HepG2 (cell line): ENCODE measurements around the gene MAPK8. TPM values are rescaled to one million over a fixed set of nuclear protein-coding genes. Genes with fewer than 3 reads are reported as not detected.

Experiments
- ARHGAP35 ChIP-seq: sonication (generic); formaldehyde crosslinking; IDR thresholded peaks from 2 replicates; pipeline ENCODE4 v1.9.0; 2022; ENCODE audit warnings: mild to moderate bottlenecking, inconsistent platforms, moderate library complexity, missing genetic modification reagents, borderline replicate concordance
- CBX2 ChIP-seq, 2 experiments: fragments of 200-600 bp in 1 of 2; sonication (generic); formaldehyde crosslinking in 1 of 2; IDR thresholded peaks; 2 replicates each; pipeline versions ENCODE4 v1.7.0 to v1.8.1; 2018 to 2022; ENCODE audit warnings: low read depth in 2 of 2, low read length in 1 of 2, mild to moderate bottlenecking in 1 of 2, missing genetic modification reagents in 1 of 2
- DNMT1 ChIP-seq: sonication (generic); formaldehyde crosslinking; IDR thresholded peaks from 2 replicates; pipeline ENCODE4 v1.5.1; 2020; ENCODE audit warnings: mild to moderate bottlenecking, missing genetic modification reagents
- KLF12 ChIP-seq: sonication (generic); formaldehyde crosslinking; IDR thresholded peaks from 2 replicates; pipeline ENCODE4 v1.4.0; 2020; ENCODE audit warnings: missing genetic modification reagents, borderline replicate concordance
- LBX2 ChIP-seq: sonication (generic); formaldehyde crosslinking; IDR thresholded peaks from 2 replicates; pipeline ENCODE4 v1.5.0; 2020; ENCODE audit warnings: missing genetic modification reagents, mild to moderate bottlenecking, borderline replicate concordance
- POGK ChIP-seq: sonication (generic); formaldehyde crosslinking; conservative IDR thresholded peaks from 2 replicates; pipeline ENCODE4 v1.8.0; 2022; ENCODE audit warnings: mild to moderate bottlenecking, moderate library complexity, missing genetic modification reagents
- RNF219 ChIP-seq: sonication (generic); formaldehyde crosslinking; IDR thresholded peaks from 2 replicates; pipeline ENCODE4 v1.5.0; 2020; ENCODE audit warnings: mild to moderate bottlenecking, missing genetic modification reagents
- SNAPC5 ChIP-seq: sonication (generic); formaldehyde crosslinking; IDR thresholded peaks from 2 replicates; pipeline ENCODE4 v1.8.1; 2023; ENCODE audit warnings: mild to moderate bottlenecking, missing genetic modification reagents, borderline replicate concordance
- TFE3 ChIP-seq: IDR thresholded peaks from 2 replicates; pipeline ENCODE4 v1.6.1; 2016
- TGIF2 ChIP-seq: IDR thresholded peaks from 2 replicates; pipeline ENCODE4 v1.6.1; 2016; ENCODE audit warnings: control low read depth, missing compliant biosample characterization
- ZBTB10 ChIP-seq: sonication (generic); formaldehyde crosslinking; IDR thresholded peaks from 2 replicates; pipeline ENCODE4 v1.4.0; 2020; ENCODE audit warnings: missing genetic modification reagents, borderline replicate concordance
- ZBTB42 ChIP-seq: sonication (generic); formaldehyde crosslinking; IDR thresholded peaks from 2 replicates; pipeline ENCODE4 v1.5.0; 2020; ENCODE audit warnings: mild to moderate bottlenecking, missing genetic modification reagents
- ZFY ChIP-seq: sonication (generic); formaldehyde crosslinking; IDR thresholded peaks from 2 replicates; pipeline ENCODE4 v1.4.0; 2020; ENCODE audit warnings: missing genetic modification reagents
- ZNF251 ChIP-seq: sonication (generic); formaldehyde crosslinking; IDR thresholded peaks from 2 replicates; pipeline ENCODE4 v1.9.0; 2021; ENCODE audit warnings: mild to moderate bottlenecking, missing genetic modification reagents
- ZNF260 ChIP-seq: sonication (generic); formaldehyde crosslinking; IDR thresholded peaks from 2 replicates; pipeline ENCODE4 v1.4.0; 2020; ENCODE audit warnings: missing genetic modification reagents, low read depth, mild to moderate bottlenecking, borderline replicate concordance
- ZNF326 ChIP-seq: sonication (generic); formaldehyde crosslinking; IDR thresholded peaks from 2 replicates; pipeline ENCODE4 v1.4.0; 2020; ENCODE audit warnings: missing genetic modification reagents, borderline replicate concordance
- ZNF691 ChIP-seq: sonication (generic); formaldehyde crosslinking; IDR thresholded peaks from 2 replicates; pipeline ENCODE4 v1.4.0; 2020; ENCODE audit warnings: missing genetic modification reagents, low read depth, mild to moderate bottlenecking, borderline replicate concordance
- ZSCAN25 ChIP-seq: sonication (generic); formaldehyde crosslinking; IDR thresholded peaks from 2 replicates; pipeline ENCODE4 v1.8.0; 2022; ENCODE audit warnings: mild to moderate bottlenecking, missing genetic modification reagents
- polyA plus RNA-seq, 8 experiments: library from polyadenylated mRNA; depleted of rRNA in 3 of 8; stranded (reverse) in 7 of 8; unstranded in 1 of 8; fragments of >200 nt; fragmentation: Illumina TruSeq in 4 of 8; extraction: Trizol in 4 of 8; gene quantifications; 2 replicates each; pipeline versions ENCODE4 v1.2.1 to v1.2.3, GENCODE V29; 2011 to 2016; ENCODE audit warnings: low read depth in 4 of 8, missing spikeins in 1 of 8, mixed read lengths in 1 of 8; ENCODE audit not compliant: insufficient read depth in 1 of 8
- total RNA-seq, 5 experiments: library from RNA; depleted of rRNA; stranded (reverse); fragments of >200 nt; fragmentation: Illumina TruSeq; extraction: Trizol; gene quantifications; 2 replicates each; pipeline ENCODE4 v1.2.3, GENCODE V29; 2016; ENCODE audit warnings: low read depth in 1 of 5

MAPK8 gene
- total and polyA plus RNA-seq, 2 of the 13 experiments (the other 11 are each of a cell fraction or from before 2014, with no cell fraction given) = 41.6 to 47.3 TPM

- peak; percentile 43; the same call in 1 of the 2 replicates for TF ChIP-seq POGK (CRISPR knock-in tag)
- peak; percentile 51; the same call in 1 of the 2 replicates for TF ChIP-seq LBX2 (CRISPR knock-in tag)
- no peak for TF ChIP-seq ARHGAP35 (CRISPR knock-in tag)
- no peak for TF ChIP-seq CBX2 (IDR thresholded peaks at IDR 0.05; ENCODE audit: low read depth, low read length)
- peak; percentile 41; the same call in 1 of the 2 replicates for TF ChIP-seq CBX2 (CRISPR knock-in tag; IDR thresholded peaks at IDR 0.05; ENCODE audit: low read depth)
- TF ChIP-seq TGIF2 (CRISPR knock-in tag) = no peak; the same call in 1 of the 2 replicates
- TF ChIP-seq SNAPC5 (CRISPR knock-in tag) = no peak
- peak; percentile 88 for TF ChIP-seq ZFY (CRISPR knock-in tag)
- no peak for TF ChIP-seq KLF12 (CRISPR knock-in tag)
- TF ChIP-seq ZNF326 (CRISPR knock-in tag) = no peak
- TF ChIP-seq ZSCAN25 (CRISPR knock-in tag) = no peak
- no peak for TF ChIP-seq DNMT1 (CRISPR knock-in tag)
- no peak for TF ChIP-seq ZBTB42 (CRISPR knock-in tag)
- TF ChIP-seq ZBTB10 (CRISPR knock-in tag) = peak; percentile 85
- no peak for TF ChIP-seq ZNF260 (CRISPR knock-in tag)
- peak; percentile 72 for TF ChIP-seq TFE3
- TF ChIP-seq ZNF251 (CRISPR knock-in tag) = no peak
- peak; percentile 63; the same call in 1 of the 2 replicates for TF ChIP-seq ZNF691 (CRISPR knock-in tag)
- TF ChIP-seq RNF219 (CRISPR knock-in tag) = no peak
These were observed at the start of gene MAPK8 (continued) for GRCh38 chr10:48306265-48306869.
